Measurements from ENCODE around the gene RPS26. TPM values are rescaled to one million over a fixed set of nuclear protein-coding genes. Genes with fewer than 3 reads are reported as not detected.

The RPS26 gene
- total and polyA plus RNA-seq, 9 of the 15 experiments (the other 6 are each of a cell fraction or from before 2014, with no cell fraction given), result 70.2 to 1,589 (median 852) TPM

DNA sequence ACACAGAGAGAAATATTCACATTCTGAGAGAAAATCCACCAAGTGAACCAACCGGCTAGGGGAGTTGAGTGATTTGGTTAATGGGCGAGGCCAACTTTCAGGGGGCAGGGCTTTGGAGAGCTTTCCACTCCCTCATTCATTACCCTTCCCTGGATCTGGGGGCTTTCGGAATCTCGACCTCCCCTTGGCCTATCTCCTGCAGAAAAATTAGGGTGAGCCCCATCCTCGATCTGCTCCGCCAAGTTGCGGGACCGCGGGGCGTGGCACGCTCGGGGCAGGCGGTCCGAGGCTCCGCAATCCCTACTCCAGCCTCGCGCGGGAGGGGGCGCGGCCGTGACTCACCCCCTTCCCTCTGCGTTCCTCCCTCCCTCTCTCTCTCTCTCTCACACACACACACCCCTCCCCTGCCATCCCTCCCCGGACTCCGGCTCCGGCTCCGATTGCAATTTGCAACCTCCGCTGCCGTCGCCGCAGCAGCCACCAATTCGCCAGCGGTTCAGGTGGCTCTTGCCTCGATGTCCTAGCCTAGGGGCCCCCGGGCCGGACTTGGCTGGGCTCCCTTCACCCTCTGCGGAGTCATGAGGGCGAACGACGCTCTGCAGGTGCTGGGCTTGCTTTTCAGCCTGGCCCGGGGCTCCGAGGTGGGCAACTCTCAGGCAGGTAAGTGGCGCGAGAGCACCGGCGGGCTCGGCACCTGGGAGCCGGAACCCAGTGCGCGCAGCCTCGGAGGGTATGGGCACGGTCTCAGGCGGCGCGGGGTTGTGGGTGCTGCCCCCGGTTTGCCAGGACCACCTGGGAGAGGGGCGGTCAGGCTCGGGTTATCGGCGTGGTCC, 38.2 kb downstream of the RPS26 start, which contains the start of gene ERBB3 (continued):
- TF ChIP-seq, protein P1, sequence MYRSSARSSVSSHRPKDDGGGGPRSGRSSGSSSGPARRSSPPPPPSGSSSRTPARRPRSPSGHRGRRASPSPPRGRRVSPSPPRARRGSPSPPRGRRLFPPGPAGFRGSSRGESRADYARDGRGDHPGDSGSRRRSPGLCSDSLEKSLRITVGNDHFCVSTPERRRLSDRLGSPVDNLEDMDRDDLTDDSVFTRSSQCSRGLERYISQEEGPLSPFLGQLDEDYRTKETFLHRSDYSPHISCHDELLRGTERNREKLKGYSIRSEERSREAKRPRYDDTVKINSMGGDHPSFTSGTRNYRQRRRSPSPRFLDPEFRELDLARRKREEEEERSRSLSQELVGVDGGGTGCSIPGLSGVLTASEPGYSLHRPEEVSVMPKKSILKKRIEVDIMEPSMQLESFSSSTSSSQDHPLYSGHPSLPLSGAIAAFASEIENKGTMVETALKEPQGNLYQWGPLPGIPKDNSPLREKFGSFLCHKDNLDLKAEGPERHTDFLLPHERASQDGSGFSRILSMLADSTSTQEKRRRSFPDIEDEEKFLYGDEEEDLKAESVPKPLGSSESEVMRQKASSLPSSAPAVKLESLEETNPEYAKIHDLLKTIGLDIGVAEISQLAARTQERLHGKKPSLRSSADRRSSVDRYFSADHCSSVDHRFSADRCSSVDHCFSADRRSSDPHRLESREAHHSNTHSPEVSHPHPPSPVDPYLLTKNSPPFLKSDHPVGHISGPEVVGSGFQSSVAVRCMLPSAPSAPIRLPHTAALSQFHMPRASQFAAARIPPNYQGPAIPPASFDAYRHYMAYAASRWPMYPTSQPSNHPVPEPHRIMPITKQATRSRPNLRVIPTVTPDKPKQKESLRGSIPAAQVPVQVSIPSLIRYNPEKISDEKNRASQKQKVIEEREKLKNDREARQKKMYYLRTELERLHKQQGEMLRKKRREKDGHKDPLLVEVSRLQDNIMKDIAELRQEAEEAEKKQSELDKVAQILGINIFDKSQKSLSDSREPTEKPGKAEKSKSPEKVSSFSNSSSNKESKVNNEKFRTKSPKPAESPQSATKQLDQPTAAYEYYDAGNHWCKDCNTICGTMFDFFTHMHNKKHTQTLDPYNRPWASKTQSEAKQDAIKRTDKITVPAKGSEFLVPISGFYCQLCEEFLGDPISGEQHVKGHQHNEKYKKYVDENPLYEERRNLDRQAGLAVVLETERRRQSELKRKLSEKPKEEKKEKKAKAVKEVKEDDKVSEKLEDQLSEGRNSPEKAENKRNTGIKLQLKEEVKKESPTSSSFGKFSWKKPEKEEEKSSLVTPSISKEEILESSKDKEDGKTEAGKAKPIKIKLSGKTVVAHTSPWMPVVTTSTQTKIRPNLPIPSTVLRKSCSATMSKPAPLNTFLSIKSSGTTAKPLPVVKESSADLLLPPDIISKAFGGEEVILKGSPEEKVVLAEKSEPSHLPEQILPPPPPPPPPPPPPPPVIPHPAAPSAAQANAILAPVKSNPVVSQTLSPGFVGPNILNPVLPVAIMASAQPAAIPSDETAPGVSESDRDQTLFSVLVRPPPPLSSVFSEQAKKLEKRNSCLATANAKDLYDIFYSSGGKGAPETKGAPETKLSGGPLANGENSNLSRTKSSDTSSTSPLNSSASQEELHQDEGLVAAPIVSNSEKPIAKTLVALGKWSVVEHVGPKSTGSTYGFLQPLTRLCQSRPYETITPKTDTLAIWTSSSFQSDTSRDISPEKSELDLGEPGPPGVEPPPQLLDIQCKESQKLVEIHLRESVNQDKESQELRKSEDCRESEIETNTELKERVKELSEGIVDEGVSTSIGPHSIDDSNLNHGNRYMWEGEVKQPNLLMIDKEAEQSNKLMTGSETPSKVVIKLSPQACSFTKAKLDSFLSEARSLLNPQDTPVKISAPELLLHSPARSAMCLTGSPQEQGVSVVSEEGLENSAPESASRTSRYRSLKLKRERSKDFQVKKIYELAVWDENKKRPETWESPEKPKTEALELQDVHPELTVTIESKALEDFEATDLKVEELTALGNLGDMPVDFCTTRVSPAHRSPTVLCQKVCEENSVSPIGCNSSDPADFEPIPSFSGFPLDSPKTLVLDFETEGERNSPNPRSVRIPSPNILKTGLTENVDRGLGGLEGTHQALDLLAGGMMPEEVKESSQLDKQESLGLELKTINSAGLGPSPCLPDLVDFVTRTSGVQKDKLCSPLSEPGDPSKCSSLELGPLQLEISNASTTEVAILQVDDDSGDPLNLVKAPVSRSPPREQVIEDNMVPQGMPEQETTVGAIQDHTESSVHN (IDR thresholded peaks at IDR 0.05; ENCODE audit: borderline replicate concordance in 1 of 2, low read depth in 1 of 2), result no peak
- TF ChIP-seq, protein P2, sequence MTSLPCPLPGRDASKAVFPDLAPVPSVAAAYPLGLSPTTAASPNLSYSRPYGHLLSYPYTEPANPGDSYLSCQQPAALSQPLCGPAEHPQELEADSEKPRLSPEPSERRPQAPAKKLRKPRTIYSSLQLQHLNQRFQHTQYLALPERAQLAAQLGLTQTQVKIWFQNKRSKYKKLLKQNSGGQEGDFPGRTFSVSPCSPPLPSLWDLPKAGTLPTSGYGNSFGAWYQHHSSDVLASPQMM (CRISPR knock-in tag; IDR thresholded peaks at IDR 0.05), result no peak
- TF ChIP-seq, protein P3, sequence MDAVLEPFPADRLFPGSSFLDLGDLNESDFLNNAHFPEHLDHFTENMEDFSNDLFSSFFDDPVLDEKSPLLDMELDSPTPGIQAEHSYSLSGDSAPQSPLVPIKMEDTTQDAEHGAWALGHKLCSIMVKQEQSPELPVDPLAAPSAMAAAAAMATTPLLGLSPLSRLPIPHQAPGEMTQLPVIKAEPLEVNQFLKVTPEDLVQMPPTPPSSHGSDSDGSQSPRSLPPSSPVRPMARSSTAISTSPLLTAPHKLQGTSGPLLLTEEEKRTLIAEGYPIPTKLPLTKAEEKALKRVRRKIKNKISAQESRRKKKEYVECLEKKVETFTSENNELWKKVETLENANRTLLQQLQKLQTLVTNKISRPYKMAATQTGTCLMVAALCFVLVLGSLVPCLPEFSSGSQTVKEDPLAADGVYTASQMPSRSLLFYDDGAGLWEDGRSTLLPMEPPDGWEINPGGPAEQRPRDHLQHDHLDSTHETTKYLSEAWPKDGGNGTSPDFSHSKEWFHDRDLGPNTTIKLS (IDR thresholded peaks at IDR 0.05; ENCODE audit: borderline replicate concordance, low read depth), result no peak; the same call in 1 of the 2 replicates
- TF ChIP-seq POLR3A (IDR thresholded peaks at IDR 0.05; ENCODE audit: borderline replicate concordance, extremely low read depth, insufficient read depth, insufficient read length) (no peak), SMARCB1 (IDR thresholded peaks at IDR 0.05; ENCODE audit: insufficient read length, low read depth) (no peak), ZNF589 (CRISPR knock-in tag; IDR thresholded peaks at IDR 0.05; ENCODE audit: low read depth) (peak; percentile 67; the same call in 1 of the 2 replicates), RBM34 (IDR thresholded peaks at IDR 0.05; ENCODE audit: borderline replicate concordance, insufficient read depth, low read length) (no peak), NR2C2 (CRISPR knock-in tag; IDR thresholded peaks at IDR 0.05) (no peak), NR2C2 (tag; IDR thresholded peaks at IDR 0.05) (no peak), ZNF717 (CRISPR knock-in tag; IDR thresholded peaks at IDR 0.05) (no peak), FOXP1 (CRISPR knock-in tag; IDR thresholded peaks at IDR 0.05) (peak; percentile 67), CHD1 (IDR thresholded peaks at IDR 0.05; ENCODE audit: low read length) (no peak), KLF1 (tag; IDR thresholded peaks at IDR 0.05) (peak; percentile 40; the same call in 1 of the 2 replicates)
- TF ChIP-seq, protein P4, sequence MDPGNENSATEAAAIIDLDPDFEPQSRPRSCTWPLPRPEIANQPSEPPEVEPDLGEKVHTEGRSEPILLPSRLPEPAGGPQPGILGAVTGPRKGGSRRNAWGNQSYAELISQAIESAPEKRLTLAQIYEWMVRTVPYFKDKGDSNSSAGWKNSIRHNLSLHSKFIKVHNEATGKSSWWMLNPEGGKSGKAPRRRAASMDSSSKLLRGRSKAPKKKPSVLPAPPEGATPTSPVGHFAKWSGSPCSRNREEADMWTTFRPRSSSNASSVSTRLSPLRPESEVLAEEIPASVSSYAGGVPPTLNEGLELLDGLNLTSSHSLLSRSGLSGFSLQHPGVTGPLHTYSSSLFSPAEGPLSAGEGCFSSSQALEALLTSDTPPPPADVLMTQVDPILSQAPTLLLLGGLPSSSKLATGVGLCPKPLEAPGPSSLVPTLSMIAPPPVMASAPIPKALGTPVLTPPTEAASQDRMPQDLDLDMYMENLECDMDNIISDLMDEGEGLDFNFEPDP (CRISPR knock-in tag; IDR thresholded peaks at IDR 0.05), result no peak
